ENCODE results near the gene RANBP17.
"Not testable (repeated sequence)": the region's sequence is repeated elsewhere in the genome, so short reads cannot be mapped to it uniquely, and the experiment has no call there.

RANBP17 gene

DNA sequence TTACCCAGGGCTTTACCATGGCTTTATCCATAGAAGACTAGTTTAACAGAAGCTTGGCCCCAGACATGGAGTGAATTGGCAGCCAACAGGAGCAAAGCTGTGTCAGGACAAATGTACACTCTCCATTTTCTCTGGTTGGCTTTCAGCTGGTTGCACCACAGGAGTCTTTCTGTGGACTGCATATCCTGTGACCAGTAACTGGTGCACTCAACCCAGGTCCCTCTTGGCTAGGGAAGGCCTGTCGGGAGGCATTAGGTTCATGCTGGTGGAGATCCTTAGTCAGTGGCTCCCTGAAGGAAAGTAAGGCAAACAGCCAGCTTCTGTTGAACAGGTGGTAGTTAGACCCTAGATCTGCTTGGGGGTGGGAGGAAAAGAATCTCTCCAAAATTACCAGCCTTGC is 300.3 kb downstream of the RANBP17 start:
- DNase-seq, result no peak

DNA sequence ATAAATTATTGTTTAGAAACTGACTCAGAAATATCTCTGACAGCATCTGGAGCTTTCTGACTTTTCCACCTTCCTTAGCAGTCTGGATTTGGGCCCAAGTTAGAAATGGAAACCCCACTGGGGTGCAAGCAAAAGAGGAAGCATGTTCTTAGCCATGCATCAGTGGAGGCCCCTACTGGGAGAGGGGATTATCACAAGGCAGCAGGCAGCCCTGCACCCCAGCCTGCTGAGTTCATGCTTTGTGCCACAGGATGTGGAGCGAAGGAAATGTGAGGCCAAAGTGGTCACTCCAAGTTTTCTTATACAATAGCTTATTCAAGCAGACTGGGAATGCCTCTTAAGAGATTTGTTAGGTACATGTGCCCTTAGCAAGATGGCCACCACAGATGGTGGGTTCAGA is 300.8 kb downstream of the RANBP17 start:
- no peak for DNase-seq

DNA sequence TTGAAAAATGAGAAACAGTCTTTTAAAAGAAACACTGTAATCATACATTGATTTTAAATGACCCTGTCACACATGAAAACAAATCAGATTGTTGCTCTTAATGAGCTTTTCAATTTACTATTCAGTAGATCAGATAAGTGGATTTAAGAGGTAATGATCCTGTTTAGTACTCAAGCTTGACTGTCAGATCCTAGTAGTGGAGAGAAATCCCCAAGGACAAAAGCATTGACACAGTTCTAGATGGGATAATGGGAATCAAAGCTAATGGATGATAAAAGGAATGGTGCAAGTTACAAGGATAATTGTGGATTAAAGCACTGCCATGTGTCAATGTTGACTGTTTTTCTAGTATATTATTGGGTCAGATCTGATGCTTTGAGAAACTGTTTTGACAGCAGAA is 304.9 kb downstream of the RANBP17 start:
- no peak for DNase-seq

DNA sequence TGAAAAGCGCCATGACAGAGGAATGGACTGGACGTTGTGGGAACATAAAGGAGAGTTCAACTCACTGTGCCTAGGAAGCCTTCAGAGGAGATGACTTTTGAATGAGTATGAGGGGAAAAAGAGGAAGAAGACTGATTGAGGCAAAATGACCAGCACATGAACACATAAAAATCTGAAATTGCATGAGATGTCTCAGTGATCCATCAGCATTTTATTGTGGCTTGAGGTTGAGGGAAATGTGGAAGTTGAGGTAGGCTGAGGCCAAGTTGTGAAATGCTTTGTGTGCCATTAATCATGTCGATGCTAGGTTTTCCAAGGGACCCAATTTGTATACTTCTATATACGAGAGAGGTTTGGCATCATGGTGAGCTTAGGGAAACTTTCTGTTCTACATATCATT is 306.4 kb downstream of the RANBP17 start:
- no peak for DNase-seq

DNA sequence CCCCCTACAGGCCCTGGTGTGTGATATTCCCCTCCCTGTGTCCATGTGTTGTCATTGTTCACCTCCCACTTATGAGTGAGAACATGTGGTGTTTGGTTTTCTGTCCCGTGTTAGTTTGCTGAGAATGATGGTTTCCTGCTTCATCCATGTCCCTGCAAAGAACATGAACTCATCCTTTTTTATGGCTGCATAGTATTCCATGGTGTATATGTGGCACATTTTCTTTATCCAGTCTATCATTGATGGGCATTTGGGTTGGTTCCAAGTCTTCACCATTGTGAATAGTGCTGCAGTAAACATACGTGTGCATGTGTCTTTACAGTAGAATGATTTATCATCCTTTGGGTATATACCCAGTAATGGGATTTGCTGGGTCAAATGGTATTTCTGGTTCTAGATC is 313.1 kb downstream of the RANBP17 start:
- DNase-seq, result not testable (repeated sequence)

DNA sequence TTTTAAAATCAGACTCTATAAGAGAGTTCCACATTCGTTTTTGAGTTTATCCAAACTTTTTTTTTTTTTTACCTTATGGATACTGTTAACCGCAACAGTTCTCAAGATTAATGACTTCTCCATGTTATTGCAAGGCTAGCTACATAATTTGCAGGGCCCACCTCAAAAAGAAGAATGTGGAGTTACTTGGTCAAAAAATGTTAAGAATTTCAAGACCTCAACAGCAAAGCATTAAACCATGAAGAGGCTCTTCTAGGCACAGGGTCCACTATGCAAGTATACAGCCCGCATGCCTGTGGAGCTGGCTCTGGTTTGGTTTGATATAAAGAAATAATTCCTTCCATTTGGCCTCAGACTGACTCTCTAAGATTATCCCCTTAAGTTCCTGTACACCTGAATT is 313.9 kb downstream of the RANBP17 start:
- no peak for DNase-seq

DNA sequence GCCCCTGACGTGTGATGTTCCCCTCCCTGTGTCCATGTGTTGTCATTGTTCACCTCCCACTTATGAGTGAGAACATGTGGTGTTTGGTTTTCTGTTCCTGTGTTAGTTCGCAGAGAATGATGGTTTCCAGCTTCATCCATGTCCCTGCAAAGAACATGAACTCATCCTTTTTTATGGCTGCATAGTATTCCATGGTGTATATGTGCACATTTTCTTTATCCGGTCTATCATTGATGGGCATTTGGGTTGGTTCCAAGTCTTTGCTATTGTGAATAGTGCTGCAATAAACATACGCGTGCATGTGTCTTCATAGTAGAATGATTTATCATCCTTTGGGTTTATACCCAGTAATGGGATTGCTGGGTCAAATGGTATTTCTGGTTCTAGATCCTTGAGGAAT is 316.4 kb downstream of the RANBP17 start:
- not testable (repeated sequence) for DNase-seq

DNA sequence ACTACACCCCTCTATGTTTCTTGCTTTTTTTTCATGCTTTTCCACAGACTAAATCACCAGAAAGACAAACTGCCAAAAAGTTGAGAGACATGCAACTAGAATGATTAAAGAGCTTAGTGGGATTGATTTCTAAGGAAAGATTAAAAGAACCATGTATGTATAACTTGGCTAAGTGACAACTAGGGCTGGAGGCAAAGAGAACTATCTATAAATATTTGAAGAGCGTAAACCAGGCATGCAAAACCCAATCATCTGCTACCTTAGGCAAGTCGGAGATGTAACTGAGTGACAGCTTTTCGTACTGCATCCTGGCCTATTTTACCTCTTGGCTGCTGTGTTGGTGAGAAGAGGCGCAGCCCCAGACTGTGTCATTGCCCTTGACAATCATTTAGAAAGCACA is 326.2 kb downstream of the RANBP17 start:
- no peak for DNase-seq

DNA sequence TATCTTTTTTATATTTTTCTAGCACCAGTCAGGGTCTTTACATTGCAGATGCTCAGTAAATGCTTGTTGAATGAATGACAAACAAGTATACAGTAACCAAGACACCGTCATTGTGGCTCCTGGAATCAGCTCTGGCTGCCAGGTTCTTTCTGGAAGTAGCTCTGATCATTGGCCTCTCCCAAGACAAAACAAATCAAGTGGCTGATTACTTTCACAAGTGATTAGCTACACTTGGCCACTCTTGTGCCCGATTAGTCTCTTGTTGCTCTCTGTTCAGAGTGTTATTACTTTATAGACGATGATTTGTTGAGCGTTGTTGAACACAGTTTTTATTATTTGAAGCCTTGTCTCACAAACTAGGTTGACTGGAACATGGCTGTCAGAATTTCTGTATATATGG is 327.6 kb downstream of the RANBP17 start:
- DNase-seq, result no peak

DNA sequence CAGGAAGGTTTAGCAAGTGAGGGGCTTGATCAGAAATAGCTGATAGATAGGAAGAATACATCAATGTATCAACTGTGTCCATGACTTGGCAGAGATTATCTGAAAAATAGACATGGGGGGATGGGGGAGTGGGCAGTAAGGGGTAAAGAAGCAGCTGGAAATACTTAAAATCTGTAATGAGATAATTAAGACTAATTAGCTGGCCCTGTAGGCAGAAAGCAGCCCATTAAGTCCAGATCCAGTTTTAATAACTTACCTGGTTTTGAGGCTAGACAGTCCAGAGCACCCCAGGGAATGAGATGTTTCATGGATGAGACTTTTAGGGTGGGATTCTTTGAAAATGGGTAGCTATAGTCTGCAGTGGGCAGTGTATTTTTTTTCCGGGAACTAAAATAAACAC is 330.3 kb downstream of the RANBP17 start:
- DNase-seq, result no peak

DNA sequence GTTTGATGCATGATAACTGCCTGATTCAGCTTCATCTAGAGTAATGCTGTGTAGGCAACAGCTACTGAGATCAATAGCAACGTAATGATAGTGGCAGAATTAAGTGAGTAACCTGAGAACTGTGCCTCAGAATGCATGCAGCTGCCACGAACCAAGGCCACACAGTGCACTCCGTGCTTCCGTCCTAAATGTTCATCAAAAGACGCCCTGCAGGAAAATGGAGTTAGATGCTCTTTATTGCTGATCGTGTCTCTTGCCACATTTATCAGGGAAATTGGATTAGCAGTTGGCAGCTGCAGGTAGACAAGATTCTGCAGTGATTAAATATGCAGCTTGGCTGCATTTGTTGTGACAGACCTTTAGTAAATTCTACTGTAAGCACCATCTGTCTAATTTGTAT is 339.5 kb downstream of the RANBP17 start:
- DNase-seq, result no peak

DNA sequence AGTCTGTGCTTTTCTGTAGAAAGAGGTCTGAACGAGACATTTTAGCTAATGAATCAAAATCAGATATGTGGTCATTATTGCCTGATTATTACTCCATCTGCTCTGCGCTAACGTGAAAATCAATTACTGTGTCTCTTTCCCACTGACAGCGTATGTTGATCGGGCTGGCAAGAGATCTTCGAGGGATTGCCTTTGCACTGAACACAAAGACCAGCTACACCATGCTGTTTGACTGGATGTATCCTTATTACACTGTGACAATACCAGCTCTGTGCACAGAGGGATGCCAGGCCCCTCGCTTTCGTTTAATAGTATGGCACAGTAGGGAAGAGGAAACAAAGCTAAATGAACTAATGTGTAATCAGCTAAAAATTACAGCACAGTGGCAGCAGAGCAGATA is 343.6 kb downstream of the RANBP17 start:
- DNase-seq, result no peak

DNA sequence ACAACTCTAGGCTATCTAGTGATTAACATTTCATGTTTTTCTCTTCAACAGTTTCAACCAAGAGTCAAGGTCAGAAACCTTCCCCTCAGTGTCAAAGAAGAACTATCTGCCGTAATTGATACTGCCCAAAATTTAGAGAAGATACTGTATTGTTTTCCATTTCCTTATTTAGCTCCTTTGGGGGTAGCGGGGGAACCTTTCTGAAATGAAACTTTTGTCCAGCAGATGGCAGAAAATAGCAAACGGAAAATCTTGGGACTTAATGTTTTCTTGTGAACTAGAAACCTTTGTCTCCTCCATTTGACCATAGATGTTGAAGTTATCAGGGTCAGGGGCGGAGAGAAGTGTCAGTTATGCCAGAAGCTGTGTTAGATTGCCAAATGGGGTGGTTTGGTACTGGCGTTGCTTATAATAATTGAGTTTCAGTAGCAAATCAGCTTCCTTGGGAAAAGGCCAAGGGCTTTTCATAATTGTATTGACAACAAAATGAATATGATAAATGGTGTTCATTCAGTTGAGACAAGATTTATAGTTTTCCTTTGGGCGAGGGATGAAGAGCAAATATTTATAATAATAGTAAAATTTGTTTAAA is 345.5 kb downstream of the RANBP17 start:
- DNase-seq, result peak; percentile 36

DNA sequence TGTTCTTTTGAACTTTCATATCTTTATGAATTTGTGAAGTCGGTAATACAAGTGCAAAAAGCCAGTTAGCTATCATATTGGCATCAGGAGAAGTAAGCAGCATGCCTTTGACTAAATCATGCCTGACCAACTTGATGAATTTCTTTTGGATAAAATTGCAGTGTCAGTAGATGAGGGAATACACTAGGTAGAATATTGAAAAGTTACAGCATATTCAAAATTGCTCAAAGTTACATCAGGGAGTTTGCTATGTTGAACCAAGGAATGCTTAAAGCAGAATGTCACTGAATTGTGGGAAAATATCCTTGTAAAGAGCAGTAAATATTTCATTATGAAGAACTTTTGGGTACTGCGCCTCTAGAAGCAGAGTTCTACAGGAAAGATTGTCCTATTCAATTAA is 360.1 kb downstream of the RANBP17 start:
- no peak for DNase-seq

DNA sequence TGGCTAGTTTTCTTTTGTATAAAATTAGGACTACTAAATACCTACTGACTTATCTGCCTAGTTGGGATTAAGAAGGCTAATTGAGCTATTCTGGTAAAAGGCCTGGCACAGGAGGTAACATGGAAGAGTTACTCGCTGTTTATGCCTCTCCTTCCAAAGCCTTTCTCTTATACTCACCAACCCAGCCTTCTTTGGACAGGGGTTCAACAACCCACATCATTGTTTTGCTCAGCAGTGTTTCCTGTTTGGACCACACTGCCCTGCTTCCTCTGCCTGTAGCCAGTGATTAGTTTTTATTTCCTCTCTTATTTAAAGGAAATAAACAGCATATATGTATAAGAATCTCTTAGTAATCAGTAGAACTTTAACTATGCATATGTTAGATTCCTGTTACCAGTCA is 362.1 kb downstream of the RANBP17 start:
- no peak for DNase-seq

DNA sequence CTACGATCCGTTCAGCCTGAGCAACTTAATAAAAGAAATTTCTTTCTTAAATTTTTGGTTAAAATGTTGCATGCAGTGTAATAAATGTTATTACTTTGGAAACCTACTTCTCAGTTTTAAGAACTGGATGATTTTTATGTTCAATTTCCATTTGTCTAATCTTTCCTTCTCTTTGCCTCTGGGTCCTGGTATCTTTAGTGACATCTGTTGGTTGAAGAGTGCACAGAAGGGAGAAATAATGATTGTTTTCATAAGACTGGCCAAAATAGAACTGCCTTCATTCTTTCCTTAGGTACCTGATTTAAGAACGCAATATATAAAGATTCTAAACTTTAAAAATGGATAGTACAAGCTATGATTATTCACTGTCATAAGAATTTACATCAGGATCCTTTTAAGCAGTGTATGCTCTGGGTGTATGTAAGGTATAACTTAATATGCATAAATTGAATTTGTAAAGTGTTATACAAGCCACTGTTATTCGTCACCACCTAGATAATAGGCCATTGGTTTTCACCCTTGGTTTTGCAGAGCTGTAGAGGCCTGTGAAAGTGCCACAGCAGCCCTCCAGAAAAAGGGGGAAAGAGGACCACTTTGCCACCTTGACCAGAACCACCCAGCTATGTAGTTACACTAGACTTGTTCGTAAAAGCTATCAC is 364.4 kb downstream of the RANBP17 start:
- DNase-seq, result no peak

DNA sequence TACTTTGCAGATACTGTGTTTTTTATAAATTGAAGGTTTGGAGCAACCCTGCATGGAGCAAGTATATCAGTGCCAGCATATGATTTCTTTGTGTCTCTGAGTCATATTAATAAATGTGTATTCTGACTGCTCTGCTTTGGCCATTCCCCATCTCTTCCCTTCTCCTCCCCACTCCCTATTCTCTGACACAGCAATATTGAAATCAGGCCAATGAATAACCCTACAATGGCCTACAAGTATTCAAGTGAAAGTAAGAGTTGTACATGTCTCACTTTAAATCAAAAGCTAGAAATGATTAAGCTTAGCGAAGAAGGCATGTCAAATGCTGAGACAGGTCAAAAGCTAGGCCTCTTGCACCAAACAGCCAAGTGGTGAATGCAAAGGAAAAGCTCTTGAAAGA is 365.0 kb downstream of the RANBP17 start:
- DNase-seq, result no peak

DNA sequence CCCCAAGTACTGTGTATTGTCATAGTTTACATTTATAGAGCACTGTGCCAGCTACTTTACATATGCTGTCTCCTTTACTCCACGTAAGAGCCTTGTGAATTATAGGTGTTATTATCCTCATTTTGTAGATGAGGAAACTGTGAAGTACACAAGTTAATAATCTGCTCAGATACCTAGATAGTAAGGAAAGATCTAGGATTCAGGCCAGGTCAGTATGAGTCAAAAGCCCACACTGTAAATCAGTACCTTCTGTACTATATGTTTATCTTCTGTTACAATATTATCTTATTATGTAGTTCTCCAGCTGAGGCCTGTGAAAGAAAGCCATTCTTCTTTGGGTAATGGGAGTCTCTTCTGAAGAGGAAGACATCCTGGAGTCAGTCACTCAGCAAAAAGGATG is 374.8 kb downstream of the RANBP17 start:
- DNase-seq, result no peak

DNA sequence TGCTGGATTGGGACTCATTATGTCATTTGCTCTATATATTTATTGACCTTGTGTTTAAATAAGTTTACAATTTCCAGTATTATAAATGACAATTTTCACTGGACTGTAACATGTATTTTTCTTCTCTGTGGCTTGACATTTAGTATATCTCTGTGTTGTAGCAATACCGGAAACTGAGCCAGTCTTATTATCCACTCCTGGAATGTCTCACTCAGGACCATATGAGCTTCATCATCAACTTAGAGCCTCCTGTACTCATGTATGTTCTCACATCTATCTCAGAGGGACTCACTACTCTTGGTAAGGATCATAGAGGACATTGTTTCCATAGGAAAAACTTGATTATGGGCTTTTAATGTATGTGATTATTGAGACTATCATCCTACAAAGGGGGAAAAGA is 380.7 kb downstream of the RANBP17 start:
- no peak for DNase-seq

DNA sequence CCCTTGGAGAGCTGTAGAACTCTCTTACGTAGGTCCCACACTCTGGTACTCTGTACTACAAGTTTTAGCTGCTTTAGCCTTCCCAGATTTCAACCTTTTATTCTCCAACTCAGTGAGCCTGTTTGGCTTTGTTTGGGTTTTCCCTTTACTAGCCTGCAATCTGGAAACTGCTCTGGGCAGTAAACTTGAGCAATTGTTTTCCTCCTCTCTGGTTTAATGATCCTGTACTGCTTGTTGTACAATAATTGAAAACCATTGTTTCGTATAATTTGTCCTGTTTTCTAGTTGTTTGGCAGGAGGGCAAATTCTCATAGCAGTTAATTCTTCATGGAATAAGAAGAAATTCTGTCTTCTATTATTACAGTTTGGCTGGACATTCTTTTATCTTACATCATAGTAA is 384.4 kb downstream of the RANBP17 start:
- no peak for DNase-seq

DNA sequence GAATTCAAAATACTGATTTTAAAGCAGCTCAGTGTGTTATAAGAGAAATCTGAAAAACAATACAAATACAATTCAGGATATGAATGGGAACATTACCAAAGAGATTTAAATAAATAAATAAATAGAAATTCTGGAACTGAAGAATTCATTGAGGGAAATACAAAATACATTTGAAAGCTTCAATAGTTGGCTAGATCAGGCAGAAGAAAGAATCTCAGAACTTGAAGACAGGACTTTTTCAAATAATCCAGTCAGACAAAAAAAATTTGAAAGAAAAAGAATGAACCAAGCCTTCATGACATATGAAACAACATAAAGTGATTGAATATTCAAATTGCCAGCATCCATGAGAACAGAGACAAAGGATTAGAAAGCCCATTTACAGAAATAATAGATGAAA is 387.6 kb downstream of the RANBP17 start:
- DNase-seq, result no peak

DNA sequence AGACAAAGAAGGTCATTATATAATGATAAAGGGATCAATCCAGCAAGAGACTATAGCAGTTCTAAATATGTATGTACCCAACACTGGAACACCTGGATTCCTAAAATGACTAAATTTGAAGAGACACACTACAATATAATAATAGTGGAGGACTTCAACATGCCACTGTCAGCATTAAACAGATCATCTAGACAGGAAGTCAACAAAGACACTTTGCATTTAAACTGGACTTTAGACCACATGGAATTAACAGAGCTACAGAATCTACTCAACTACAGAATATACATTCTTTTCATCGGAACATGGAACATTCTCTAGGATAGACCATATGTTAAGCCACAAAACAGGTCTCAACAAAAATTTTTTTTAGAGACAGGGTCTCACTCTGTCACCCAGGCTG is 388.9 kb downstream of the RANBP17 start:
- no peak for DNase-seq

DNA sequence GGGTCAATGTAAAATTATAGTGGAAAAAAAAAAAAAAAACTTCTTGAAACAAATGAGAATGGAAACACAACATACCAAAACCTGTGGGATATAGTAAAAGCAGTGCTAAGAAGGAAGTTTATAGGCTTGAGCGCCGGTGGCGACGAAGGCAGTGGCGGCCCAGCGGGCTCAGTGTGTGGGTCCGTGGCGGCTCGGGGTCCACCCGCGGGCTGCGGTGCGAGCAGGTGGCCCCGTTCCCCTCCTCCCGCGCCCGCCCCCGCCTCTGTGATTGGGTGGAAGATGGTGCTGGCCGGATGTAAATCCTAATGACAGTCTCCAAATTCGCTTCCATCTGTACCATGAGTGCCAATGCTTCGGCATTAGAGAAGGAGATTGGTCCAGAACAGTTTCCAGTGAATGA is 389.7 kb downstream of the RANBP17 start:
- no peak for DNase-seq

DNA sequence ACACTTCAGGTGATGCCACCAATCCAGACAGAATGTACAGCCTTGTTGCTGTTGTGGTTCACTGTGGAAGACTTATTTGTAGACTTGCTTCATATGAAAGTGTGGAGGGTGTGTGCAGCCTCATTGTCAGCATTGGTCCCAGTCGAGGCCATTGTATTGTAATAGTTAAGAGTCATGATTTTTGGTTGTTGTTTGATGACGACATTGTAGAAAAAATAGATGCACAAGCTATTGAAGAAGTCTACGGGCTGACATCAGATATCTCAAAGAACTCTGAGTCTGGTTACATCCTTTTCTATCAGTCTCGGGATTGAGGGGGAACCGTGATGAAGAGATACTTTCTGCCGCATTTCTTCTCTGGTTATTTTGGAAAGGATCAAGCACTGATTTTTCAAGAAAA is 390.9 kb downstream of the RANBP17 start:
- DNase-seq, result no peak

DNA sequence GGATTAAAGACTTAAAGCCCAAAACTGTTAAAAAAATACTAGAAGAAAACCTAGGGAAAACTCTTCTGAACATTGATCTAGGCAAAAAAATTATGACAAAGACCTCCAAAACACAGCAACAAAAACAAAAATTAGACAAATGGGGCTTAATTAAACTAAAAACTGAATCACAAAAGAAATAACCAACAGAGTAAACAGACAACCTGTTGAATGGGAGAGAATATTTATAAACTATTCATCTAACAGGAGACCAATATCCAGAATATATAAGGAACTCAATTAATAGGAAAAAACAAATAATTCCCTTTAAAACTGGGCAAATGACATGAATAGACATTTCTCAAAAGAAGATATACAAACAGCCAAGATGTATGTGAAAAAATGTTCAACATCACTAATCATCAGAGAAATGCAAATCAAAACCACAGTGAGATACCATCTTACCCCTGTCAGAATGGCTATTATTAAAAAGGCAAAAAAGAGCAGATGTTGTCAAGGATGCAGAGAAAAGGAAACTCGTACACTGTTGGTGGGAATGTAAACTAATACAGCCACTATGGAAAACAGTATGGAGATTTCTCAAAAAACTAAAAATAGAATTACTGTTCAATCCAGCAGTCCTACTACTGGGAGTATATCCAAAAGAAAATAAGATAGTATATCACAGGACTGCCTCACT is 397.1 kb downstream of the RANBP17 start:
- DNase-seq, result no peak

Data from CD4-positive, alpha-beta T cell treated with Interleukin-4 for 4 hours (primary cell).